H1 (cell line): Measurements from ENCODE around the gene ANKRD17. TPM values are rescaled to one million over a fixed set of nuclear protein-coding genes. Genes with fewer than 3 reads are reported as not detected.

ENCODE experiments used
- CBX8 ChIP-seq: fragments of 300-800, 300-1000 bp; sonication (generic); IDR thresholded peaks from 2 replicates; pipeline ENCODE4 v1.7.1; 2016; ENCODE audit warnings: low read depth, low read length, borderline replicate concordance
- CHD1 ChIP-seq: IDR thresholded peaks from 2 replicates; pipeline ENCODE4 v1.6.1; 2012; ENCODE audit warnings: low read depth, low read length, improper control_type of control experiment
- CTCF ChIP-seq, 3 experiments: IDR thresholded peaks; 1 replicate in 2 of 3; 2 replicates in 1 of 3; pipeline versions ENCODE4 v1.5.1 to v1.6.1; 2011; ENCODE audit warnings: low read length in 3 of 3, mild to moderate bottlenecking in 3 of 3, inconsistent platforms in 2 of 3, low read depth in 1 of 3, moderate library complexity in 1 of 3; ENCODE audit not compliant: insufficient read depth in 1 of 3; ENCODE audit errors: control extremely low read depth in 1 of 3
- KDM1A ChIP-seq: fragments of 200-600, 300-600 bp; sonication (generic); IDR thresholded peaks from 2 replicates; pipeline ENCODE4 v1.7.1; 2016; ENCODE audit warnings: mild to moderate bottlenecking, low read length, borderline replicate concordance
- POU5F1 ChIP-seq: IDR thresholded peaks from 2 replicates; pipeline ENCODE4 v1.6.1; 2011; ENCODE audit warnings: low read depth, mild to moderate bottlenecking, low read length, moderate library complexity
- SP2 ChIP-seq: IDR thresholded peaks from 2 replicates; pipeline ENCODE4 v1.6.1; 2012; ENCODE audit warnings: mild to moderate bottlenecking, low read length, inconsistent platforms
- TAF7 ChIP-seq: optimal IDR thresholded peaks from 2 replicates; pipeline ENCODE3; 2011; ENCODE audit warnings: low read depth, mild to moderate bottlenecking, inconsistent platforms, low read length, moderate library complexity, borderline replicate concordance
- polyA plus RNA-seq, 7 experiments: library from polyadenylated mRNA; depleted of rRNA in 3 of 7; stranded (reverse) in 5 of 7; unstranded in 2 of 7; fragments of >200 nt in 5 of 7; fragments of 200-250 nt in 2 of 7; gene quantifications; 1 replicate in 5 of 7; 2 replicates in 1 of 7; 4 replicates in 1 of 7; pipeline versions ENCODE4 v1.2.1 to v1.2.3, GENCODE V29; 2011 to 2013; ENCODE audit warnings: missing spikeins in 2 of 7, mixed read lengths in 2 of 7
- total RNA-seq: library from RNA; stranded (reverse); fragmentation: NEBNext Ultra II Directional; extraction: Animal tissue kit (Norgen Biotek cat#: 25700); gene quantifications from 2 replicates; pipeline ENCODE4 v1.2.1, GENCODE V29; 2021
- TF ChIP-seq, protein P1 (sequence below): fragments of 300-600 bp; sonication (generic); IDR thresholded peaks from 2 replicates; pipeline ENCODE4 v1.7.1; 2012; ENCODE audit warnings: low read length, moderate library complexity, mild to moderate bottlenecking, inconsistent platforms; ENCODE audit not compliant: insufficient replicate concordance

ANKRD17 gene
- total and polyA plus RNA-seq, 2 of the 8 experiments (the other 6 are each of a cell fraction or from before 2014, with no cell fraction given) = 42.4 to 93.7 TPM

- peak; percentile 40 for TF ChIP-seq TAF7
- no peak for TF ChIP-seq SP2
- no peak for TF ChIP-seq CBX8
- no peak for TF ChIP-seq POU5F1
- TF ChIP-seq CTCF (IDR thresholded peaks at IDR 0.05; ENCODE audit: control extremely low read depth in 1 of 3, insufficient read depth in 1 of 3, low read depth in 1 of 3, low read length in 3 of 3) = no peak
- no peak for TF ChIP-seq CHD1
- TF ChIP-seq, protein P1, sequence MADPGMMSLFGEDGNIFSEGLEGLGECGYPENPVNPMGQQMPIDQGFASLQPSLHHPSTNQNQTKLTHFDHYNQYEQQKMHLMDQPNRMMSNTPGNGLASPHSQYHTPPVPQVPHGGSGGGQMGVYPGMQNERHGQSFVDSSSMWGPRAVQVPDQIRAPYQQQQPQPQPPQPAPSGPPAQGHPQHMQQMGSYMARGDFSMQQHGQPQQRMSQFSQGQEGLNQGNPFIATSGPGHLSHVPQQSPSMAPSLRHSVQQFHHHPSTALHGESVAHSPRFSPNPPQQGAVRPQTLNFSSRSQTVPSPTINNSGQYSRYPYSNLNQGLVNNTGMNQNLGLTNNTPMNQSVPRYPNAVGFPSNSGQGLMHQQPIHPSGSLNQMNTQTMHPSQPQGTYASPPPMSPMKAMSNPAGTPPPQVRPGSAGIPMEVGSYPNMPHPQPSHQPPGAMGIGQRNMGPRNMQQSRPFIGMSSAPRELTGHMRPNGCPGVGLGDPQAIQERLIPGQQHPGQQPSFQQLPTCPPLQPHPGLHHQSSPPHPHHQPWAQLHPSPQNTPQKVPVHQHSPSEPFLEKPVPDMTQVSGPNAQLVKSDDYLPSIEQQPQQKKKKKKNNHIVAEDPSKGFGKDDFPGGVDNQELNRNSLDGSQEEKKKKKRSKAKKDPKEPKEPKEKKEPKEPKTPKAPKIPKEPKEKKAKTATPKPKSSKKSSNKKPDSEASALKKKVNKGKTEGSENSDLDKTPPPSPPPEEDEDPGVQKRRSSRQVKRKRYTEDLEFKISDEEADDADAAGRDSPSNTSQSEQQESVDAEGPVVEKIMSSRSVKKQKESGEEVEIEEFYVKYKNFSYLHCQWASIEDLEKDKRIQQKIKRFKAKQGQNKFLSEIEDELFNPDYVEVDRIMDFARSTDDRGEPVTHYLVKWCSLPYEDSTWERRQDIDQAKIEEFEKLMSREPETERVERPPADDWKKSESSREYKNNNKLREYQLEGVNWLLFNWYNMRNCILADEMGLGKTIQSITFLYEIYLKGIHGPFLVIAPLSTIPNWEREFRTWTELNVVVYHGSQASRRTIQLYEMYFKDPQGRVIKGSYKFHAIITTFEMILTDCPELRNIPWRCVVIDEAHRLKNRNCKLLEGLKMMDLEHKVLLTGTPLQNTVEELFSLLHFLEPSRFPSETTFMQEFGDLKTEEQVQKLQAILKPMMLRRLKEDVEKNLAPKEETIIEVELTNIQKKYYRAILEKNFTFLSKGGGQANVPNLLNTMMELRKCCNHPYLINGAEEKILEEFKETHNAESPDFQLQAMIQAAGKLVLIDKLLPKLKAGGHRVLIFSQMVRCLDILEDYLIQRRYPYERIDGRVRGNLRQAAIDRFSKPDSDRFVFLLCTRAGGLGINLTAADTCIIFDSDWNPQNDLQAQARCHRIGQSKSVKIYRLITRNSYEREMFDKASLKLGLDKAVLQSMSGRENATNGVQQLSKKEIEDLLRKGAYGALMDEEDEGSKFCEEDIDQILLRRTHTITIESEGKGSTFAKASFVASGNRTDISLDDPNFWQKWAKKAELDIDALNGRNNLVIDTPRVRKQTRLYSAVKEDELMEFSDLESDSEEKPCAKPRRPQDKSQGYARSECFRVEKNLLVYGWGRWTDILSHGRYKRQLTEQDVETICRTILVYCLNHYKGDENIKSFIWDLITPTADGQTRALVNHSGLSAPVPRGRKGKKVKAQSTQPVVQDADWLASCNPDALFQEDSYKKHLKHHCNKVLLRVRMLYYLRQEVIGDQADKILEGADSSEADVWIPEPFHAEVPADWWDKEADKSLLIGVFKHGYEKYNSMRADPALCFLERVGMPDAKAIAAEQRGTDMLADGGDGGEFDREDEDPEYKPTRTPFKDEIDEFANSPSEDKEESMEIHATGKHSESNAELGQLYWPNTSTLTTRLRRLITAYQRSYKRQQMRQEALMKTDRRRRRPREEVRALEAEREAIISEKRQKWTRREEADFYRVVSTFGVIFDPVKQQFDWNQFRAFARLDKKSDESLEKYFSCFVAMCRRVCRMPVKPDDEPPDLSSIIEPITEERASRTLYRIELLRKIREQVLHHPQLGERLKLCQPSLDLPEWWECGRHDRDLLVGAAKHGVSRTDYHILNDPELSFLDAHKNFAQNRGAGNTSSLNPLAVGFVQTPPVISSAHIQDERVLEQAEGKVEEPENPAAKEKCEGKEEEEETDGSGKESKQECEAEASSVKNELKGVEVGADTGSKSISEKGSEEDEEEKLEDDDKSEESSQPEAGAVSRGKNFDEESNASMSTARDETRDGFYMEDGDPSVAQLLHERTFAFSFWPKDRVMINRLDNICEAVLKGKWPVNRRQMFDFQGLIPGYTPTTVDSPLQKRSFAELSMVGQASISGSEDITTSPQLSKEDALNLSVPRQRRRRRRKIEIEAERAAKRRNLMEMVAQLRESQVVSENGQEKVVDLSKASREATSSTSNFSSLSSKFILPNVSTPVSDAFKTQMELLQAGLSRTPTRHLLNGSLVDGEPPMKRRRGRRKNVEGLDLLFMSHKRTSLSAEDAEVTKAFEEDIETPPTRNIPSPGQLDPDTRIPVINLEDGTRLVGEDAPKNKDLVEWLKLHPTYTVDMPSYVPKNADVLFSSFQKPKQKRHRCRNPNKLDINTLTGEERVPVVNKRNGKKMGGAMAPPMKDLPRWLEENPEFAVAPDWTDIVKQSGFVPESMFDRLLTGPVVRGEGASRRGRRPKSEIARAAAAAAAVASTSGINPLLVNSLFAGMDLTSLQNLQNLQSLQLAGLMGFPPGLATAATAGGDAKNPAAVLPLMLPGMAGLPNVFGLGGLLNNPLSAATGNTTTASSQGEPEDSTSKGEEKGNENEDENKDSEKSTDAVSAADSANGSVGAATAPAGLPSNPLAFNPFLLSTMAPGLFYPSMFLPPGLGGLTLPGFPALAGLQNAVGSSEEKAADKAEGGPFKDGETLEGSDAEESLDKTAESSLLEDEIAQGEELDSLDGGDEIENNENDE = no peak
- TF ChIP-seq KDM1A = no peak
These were observed 189.1 kb downstream of the ANKRD17 start, which contains the start of gene COX18 (continued) for GRCh38 chr4:73069338-73070073.
